ENCODE results near the gene LHFPL3.

DNA sequence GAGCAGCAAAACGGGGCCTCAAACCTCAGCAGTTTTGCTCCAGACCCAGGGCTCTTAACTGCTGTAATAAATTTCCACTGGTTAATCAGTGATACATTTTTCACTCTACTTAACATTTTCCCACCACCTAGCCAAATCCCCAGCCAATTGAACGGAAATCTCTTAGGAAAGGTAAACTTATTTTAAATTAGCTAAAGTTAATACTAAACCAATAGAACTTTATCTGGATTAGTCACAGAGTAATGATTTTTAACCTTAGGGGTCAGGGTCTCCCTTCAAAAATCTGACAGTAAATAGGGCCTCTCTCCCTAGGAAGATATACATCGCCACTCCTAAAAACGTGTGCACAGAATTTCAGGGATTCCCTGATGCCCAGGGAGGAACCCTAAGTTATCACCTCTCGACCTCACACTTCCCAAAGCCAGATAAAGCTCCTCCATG, 598.2 kb downstream of the LHFPL3 start:
- TF ChIP-seq CTCF (IDR thresholded peaks at IDR 0.05; ENCODE audit: insufficient read depth, low read length): no peak
- TF ChIP-seq POLR2AphosphoS5 (IDR thresholded peaks at IDR 0.05; ENCODE audit: low read depth): no peak
